ENCODE results near the gene MARCHF9.

MARCHF9 gene

GRCh38 chr12:57783861-57784260 is 29.0 kb downstream of the MARCHF9 start:
- TF ChIP-seq ZFX (IDR thresholded peaks at IDR 0.05) (no peak), CTCF (conservative IDR thresholded peaks at IDR 0.05) (no peak)
- H3K27ac ChIP-seq: no peak overlapping the region

- no peak for TF ChIP-seq ZFX (IDR thresholded peaks at IDR 0.05)
- TF ChIP-seq CTCF (conservative IDR thresholded peaks at IDR 0.05): no peak
- H3K27ac ChIP-seq: no peak overlapping the region
These were observed 39.0 kb downstream of the MARCHF9 start for GRCh38 chr12:57793920-57794319.

- no peak overlapping the region for H3K27ac ChIP-seq
- no peak for TF ChIP-seq ZFX (IDR thresholded peaks at IDR 0.05)
- no peak for TF ChIP-seq CTCF (conservative IDR thresholded peaks at IDR 0.05)
These were observed 40.5 kb downstream of the MARCHF9 start for GRCh38 chr12:57795354-57795753.

- TF ChIP-seq CTCF (conservative IDR thresholded peaks at IDR 0.05): no peak
- TF ChIP-seq ZFX (IDR thresholded peaks at IDR 0.05): no peak
- H3K27ac ChIP-seq: no peak overlapping the region
These were observed 42.1 kb downstream of the MARCHF9 start for GRCh38 chr12:57796996-57797395.

- TF ChIP-seq ZFX (IDR thresholded peaks at IDR 0.05) (no peak), CTCF (conservative IDR thresholded peaks at IDR 0.05) (no peak)
- no peak overlapping the region for H3K27ac ChIP-seq
These were observed 43.0 kb downstream of the MARCHF9 start for GRCh38 chr12:57797933-57798332.

- H3K27ac ChIP-seq: no peak overlapping the region
- no peak for TF ChIP-seq ZFX (IDR thresholded peaks at IDR 0.05)
- TF ChIP-seq CTCF (conservative IDR thresholded peaks at IDR 0.05): no peak
These were observed 46.1 kb downstream of the MARCHF9 start for GRCh38 chr12:57800965-57801364.

- no peak for TF ChIP-seq ZFX (IDR thresholded peaks at IDR 0.05)
- TF ChIP-seq CTCF (conservative IDR thresholded peaks at IDR 0.05): no peak
- H3K27ac ChIP-seq: no peak overlapping the region
These were observed 47.7 kb downstream of the MARCHF9 start for GRCh38 chr12:57802607-57803006.
